HTERT RPE-1 (cell line): ENCODE results near the gene ZGRF1.
"Not testable (repeated sequence)": the region's sequence is repeated elsewhere in the genome, so short reads cannot be mapped to it uniquely, and the experiment has no call there.

ENCODE experiments used
- in situ Hi-C: fragments of 300-500 bp; cut with MboI; formaldehyde crosslinking; loops from 4 replicates; pipeline ENCODE4 v1.14.3; 2020; ENCODE audit warnings: low sequenced_read_pairs

ZGRF1 gene

DNA sequence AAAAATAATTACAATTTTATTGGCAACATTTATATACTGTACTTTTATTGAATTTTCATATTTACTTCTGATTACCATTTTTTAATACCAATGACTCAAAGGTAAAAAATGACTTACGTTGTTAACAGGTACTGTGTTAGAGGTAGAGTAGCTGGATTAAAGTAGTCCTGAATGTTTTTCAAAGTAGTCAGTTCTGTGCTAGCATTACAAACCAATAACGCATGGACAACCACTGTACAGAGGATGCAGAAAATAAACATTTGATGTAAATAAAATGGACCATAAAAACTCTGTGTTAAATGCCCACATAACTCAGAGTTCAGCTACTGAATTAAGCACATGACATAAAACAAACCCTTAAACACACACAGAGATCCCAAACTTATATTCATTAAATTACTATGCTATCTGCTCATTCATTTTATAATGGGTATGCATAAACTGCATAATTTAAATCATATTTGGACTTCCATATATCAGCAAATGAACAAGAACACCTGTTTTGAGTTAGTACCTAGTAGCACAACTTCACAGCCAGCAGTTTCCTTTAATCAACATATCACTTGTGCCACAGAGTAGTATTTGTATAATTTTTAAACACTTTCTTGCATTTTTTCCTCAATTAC lies 74.3 kb downstream of the ZGRF1 start:
- in situ Hi-C loops = no loop called here

- in situ Hi-C loops = no loop called here
Measured at GRCh38 chr4:112560084-112560483, 76.6 kb downstream of the ZGRF1 start.

DNA sequence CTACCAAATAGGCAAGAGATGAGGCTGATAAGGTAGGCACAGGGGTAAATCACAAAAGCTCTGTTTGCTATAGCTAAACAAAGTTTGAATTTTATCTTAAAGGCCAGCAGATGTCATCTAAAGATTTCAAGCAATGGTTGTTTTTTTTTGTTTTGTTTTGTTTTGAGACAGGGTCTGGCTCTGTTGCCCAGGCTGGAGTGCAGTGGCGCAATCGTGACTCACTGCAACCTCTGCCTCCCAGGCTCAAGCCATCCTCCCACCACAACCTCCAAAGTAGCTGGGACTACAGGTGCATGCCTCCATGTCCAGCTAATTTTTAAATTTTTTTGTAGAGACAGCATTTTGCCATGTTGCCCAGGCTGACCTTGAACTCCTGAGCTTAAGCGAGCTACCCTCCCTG lies 77.7 kb downstream of the ZGRF1 start:
- in situ Hi-C loops = no loop called here

- in situ Hi-C loops = no loop called here
Measured at GRCh38 chr4:112557676-112558411, 78.9 kb downstream of the ZGRF1 start.

GRCh38 chr4:112554271-112554670 lies 82.4 kb downstream of the ZGRF1 start:
- in situ Hi-C loops = not testable (repeated sequence)

DNA sequence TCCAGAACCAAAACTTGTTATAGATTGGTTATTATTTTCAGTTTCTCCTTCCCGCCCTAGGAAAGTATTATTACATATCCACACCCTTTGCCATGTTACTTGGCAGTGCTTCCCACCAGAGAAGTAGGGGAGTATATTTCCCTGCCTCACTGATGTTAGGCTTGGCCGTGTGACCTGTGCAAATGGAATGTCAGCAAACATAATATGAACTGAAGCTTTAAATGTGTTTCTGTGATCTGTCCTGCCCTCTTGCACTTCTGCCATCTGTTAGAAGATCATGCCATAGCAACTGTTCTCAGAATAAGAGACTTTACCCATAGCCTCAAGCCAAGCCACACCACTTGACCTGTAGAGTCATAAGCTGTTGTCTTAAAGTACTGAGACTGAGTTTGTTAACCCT lies 84.0 kb downstream of the ZGRF1 start:
- in situ Hi-C loops = no loop called here

GRCh38 chr4:112550728-112551127 lies 86.0 kb downstream of the ZGRF1 start:
- in situ Hi-C loops = no loop called here

- in situ Hi-C loops = no loop called here
Measured at GRCh38 chr4:112546476-112546875, 90.2 kb downstream of the ZGRF1 start.

GRCh38 chr4:112545346-112545745 lies 91.4 kb downstream of the ZGRF1 start:
- in situ Hi-C loops = no loop called here

DNA sequence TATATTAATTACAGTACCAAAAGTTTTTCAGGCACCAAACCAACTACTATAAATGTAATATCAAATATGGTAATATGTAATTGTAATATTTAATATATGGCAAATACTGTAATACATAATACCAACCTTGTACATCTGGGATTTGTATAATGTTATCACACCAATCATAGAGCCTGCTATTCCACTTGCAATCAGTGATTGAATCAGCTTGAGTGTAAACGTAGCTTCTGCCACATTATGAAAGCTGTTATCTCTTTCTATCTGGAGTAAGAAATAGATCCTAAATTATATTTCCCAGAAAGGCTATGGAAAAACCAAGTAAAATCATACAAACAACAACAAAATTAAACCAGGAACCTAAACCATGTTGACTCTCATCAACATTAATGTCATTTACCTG lies 96.0 kb downstream of the ZGRF1 start:
- in situ Hi-C loops = no loop called here

GRCh38 chr4:112536123-112536522 lies 100.6 kb downstream of the ZGRF1 start:
- in situ Hi-C loops = no loop called here

- in situ Hi-C loops = no loop called here
Measured at GRCh38 chr4:112532267-112532666, 104.4 kb downstream of the ZGRF1 start.

- in situ Hi-C loops = no loop called here
Measured at GRCh38 chr4:112531146-112531545, 105.6 kb downstream of the ZGRF1 start.

DNA sequence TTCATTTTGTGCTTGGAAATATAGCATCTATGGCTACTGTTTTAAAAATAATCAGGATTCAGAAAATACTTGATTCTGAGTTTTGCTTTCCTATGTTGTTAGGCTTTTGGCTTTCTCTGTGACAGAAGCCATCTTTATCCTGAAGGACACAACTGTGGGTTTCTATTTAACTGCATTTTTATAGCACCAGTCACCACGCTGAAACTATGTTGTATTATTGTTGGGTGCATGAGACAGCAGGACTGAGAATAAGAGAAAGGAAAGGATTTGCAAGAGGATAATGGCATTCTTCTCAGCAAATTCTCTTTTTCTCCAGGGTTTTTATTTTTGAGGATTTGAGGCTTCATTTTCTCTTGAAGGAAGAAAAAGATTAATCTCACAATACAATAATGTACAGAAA lies 110.6 kb downstream of the ZGRF1 start:
- in situ Hi-C loops = no loop called here

DNA sequence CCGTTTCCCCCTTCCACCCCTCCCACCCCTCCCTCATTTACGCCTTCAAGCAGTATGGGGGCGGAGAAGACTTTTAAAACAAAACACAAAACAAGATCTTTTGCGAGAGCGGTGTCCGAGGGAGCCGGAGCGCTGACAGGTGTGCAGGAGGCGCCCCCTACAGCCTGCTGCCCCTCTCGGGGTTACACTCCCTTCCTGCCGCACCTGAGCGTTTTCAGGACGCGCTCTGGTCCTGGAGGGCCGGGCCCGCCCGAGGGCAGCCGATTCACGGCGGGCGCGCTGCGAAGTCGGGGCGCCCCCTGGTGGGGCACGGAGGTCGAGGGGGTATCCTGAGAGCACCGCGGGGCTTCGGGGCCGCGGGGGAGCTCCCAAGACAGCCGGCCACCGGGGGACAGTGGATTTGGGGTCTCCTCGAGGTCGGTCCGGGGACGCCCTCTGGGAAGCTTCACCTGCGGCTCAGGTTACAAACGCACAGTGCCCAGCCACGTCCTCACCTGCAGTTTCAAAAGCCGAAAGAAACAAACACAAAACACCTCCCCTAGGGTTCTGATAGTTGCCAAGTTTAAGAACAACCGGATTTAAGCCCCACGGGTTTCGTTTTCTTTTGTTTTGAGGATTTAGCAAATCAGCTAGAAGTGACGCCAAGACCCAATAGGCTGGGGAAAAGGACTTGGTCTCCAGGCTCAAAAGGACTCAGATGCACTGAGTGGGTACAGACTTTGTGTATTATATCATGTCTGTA lies 112.8 kb downstream of the ZGRF1 start:
- in situ Hi-C loops = no loop called here

DNA sequence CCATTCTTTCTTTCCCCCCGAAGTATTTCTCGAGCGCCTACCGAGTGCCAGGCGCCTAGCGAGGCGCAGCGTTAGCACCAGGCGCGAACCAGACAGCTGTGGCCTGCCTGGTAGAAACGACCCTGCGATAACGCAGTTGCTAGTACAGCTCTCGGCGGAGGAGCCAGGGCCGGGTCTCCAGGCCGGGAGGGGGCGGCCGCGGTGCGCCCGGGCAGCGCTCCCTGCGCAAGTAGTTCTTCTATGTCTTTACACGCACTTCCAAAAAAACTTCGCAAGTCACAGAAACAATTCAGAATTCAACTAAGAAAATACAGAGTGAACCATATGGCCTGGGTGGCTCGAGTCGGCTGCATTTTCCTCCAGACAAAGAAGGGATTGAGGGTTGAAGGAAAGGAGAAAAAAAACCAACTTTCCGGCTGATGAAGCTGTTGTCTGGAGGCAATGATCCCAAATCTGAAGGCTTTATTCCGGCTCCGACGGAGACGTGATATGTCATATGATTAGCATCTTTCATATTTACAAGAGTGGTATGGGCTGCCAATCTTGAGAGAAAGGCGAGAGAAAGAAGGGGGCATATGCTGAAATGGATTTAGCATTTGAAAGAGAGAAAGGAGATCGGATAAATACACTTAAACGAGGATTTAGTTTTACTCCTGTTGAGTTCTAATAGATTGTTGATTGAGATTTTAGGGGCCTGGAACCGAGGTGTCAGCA lies 113.5 kb downstream of the ZGRF1 start:
- in situ Hi-C loops = no loop called here

- in situ Hi-C loops = not testable (repeated sequence)
Measured at GRCh38 chr4:112522431-112522830, 114.3 kb downstream of the ZGRF1 start.

DNA sequence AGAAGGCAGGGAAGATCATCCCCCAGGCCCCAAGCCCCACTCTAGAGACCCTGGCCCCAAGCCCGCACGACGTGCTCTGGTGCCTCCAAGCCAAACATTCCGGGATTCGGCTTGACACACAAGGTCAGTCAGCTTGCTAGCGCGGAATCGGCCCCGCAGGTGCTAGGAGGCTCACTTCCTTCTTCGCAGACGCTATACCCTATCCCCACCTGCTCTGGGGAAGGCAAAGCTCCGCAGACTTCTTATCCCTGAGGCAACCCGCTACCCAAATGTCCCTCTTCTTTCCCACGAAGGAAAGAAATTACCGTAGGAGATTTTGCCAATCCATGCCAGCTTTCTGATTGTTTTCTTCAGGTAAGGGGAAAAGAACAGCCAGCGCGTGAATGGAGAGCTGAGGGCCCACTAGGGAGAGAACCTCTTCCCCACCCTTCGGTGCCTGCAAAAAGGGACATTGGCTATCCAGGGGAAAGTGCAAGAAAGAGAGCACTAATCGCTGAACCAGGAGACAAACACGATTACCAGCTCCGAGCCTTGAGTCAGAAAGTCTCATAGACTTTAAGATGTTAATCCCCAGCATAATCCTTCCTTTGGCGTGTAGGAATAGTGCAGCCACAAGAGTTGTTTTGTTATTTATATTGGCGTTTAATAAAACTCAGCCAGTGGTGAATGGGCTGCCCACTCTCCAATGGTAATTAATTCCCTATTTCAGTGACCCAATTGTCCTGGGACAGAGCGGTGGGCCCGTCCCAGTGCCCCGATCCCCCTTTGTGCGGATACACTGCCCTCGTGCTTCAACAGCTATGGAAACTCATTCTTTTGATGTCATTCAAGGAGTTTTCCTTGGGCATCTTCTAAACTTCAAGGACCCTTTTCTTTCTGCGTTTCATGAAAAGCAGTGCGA lies 115.3 kb downstream of the ZGRF1 start:
- in situ Hi-C loops = no loop called here

GRCh38 chr4:112520598-112521122 lies 116.0 kb downstream of the ZGRF1 start:
- in situ Hi-C loops = no loop called here
